Inferior parietal cortex (tissue), 1 donor: ENCODE results near the gene TBC1D2B.

ENCODE experiments used
- DNase-seq: peaks from one replicate; pipeline ENCODE4 v3.0.0-alpha.2; 2016; ENCODE audit errors: extremely low spot score

The TBC1D2B gene

DNA sequence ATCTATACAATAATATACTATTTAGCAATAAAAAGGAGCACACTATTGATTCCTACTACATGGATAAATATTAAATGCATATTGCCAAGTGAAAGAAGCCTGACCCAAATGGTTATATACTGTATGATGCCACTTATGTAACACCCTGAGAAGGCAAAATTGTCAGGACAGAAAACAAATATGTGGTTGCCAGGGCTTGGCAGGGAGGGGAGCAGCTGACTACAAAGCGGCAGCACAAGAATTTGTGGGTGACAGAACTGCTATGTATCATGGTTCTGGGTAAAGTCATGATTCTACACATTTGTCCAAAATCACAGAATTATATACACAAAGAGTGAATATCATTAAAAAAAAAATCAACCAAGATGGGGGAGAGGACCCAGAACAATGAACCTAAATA, 22.5 kb downstream of the TBC1D2B start:
- DNase-seq, result no peak

DNA sequence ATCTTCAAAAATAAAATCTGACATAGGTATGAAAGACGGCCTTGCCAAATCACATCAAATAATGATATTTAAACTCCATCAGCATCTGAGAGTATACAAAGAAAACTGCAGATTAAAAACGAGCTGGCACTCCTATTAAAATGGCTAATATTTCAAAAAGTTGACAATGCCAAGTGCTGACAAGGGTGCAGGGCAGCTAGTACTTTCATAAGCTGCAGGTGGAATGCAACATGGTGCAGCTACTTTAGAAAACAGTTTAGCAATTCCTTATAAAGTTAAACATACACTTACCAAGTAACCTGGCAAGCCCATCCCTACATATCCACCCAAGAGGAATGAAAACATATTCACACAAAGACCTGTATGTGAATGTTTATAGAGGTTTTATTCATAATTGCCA, 23.0 kb downstream of the TBC1D2B start:
- no peak for DNase-seq

DNA sequence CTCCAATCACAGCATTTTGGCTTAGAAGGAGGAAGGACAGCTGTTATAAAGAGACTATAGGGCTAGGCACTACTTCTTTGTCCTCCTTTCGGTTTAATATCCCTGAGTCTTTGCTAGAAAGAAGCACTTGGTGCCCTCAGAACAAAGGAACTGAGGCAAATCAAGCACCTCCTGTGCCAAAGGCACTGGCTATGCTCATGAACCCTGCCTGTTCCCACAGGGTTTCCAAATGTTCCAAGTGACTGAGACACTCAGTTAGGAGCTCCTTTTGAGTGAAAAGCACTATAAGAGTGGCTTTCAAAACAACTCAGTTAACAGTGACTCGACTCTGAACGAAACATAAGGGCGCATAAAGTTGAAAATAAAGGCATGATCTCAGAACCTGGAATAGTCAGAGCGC, 25.0 kb downstream of the TBC1D2B start:
- DNase-seq, result no peak

DNA sequence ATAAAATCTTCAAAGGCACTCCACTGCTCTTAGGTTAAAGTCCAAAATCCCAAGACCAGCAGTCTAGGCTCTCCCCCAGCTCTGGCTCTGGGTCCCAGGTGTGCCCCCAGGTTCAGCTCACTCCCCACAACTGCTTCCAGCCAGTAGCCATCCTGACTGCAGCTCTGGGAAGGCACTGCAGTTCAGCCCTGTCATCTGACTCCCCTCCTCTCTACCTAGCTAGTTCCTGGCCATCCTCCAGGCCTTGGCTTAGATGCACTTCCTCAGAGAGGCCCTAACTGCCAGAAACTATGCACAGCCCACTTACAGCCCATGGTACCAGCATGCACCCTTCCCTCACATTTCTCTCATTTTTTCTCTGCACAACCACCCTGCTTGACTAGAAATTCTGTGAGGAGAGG, 25.5 kb downstream of the TBC1D2B start:
- no peak for DNase-seq

DNA sequence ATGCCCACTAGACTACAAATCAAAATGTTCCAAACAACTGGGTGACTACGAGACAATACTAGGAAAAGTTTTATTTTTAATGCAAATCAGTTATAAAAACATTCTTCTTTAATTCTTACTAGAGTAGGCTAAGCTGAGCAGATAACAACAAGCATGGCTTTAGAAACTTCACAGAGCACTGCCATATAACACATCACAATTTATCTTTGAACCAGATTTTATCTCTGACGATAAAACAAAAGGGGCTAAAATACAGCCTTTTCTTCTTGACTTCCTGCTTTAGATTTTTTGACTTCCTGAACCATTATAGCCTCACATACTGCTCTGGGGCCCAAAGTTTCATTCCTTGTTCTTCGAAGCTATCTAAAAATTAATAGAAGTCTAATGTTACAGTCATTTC, 25.9 kb downstream of the TBC1D2B start:
- DNase-seq, result no peak

DNA sequence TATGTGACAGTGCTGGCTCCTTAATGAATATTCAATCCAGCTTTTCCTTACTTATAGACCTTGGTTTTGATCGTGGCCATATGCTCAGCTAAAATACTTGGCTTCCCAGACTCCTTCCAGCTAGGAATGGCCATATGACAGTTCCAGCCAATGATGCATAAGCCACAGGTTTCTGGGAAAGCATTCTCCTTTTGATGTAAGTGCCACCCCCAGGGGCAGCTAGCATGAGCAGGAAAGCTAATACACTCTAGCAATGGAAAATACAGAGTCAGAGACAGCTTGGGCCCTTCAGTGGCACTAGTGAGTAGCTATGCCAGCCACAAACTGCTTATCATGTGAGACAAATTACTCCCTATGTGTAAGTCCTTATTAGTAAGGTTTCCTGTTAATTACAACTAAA, 26.7 kb downstream of the TBC1D2B start:
- no peak for DNase-seq

DNA sequence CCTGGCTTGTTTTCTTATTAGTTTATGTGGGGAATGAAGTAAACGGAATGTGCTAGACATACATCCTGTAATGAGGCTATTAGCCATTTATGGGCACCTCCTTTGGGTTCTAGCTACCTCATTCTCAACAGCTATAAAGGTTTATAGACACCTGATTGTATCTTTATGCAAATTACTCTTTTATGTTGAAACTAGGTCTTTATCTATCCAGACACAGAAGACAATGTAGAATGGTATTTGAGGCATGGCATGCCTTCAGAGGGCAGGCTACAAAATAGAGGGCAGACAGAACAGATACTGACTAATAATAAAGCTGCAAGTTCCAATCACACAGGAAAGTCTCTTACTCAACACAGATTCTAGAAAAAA, 27.1 kb downstream of the TBC1D2B start:
- DNase-seq, result no peak

DNA sequence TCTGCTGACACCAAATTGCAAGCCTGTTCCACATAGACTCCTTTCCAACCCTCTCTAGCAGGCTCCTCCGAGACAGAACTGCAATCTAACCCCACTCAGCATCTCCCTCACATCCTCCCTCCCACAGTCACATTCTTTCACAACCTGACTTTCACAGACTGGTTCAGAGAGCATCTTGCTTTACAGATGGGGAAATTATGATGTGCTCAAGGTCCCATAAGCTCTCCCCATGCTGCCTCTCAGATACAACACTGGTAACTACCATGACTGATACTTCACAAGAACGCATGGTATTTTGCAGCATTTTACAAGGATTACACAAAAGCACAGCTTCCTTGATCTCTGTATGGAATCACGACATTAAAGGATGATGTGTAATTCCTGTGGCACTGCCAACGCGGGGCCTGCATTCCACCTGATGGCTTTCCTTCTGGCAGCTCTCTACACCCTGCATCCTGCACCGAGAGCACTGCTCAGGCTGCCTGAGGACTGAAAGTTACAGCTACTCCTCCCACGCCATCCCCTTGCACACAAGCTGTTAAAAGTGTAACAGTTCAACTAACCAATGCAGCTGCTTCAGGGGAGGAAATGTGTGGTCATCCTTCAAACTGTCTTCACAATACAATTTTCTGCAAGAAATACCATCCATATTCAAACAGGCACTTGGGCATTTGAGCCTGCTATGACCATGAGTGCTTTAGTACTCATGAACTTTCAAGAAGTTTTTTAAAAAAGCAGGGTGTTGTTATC, 27.6 kb downstream of the TBC1D2B start:
- DNase-seq, result no peak

DNA sequence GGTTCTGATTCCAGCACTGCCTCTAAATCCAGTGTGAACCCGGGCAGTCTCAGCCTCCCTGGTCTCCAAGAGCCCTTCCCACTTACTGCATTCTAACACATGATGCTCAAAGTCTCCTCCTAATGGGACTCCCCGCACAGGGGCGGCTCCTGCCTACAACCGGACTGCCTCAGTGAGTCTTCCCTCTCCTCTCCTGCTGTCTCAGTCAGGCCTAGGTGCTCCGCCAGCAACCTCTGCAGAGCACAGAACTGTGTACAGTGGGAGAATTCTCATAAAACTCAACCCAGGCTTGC, 28.9 kb downstream of the TBC1D2B start:
- DNase-seq, result no peak

DNA sequence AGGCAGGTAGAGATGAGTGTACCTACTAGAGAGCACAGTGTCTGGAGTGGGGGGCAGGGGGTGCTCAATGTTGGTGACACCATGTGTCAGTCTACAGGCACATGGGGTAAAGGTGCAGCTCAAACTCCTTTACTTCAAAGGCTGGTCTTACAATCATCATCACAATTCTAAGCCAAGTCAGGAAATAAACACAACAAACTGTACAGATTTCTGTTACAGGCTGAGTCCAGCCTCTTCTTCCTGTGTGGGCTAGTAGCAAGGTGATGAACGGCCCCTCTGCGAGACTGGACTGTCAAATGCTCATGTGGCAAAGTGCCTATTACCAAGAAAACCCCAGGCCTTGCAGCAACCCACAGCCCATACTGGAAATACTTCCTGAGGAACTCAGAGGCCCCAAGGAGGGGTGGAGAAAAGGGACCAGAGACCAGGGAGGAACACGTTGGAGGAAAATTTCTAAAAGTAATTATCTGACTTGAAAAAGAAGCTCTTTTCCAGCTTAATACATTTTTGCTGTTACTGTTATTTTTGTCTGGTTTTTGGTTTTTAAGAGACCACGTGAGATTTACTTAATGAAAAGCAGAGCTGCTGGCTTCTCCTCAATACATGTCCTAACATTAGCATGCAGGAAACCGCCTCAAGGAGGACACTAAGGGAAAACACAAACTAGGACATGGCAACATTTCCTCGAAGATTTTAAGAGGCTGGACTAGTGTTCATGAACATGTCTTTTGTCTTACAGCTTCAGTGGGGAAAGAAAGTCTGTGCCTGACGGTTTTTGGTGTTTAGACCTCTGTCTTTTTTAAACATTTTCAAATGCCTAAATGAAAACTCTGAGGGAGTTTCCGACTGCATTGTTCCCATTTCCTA, 29.5 kb downstream of the TBC1D2B start:
- no peak for DNase-seq

DNA sequence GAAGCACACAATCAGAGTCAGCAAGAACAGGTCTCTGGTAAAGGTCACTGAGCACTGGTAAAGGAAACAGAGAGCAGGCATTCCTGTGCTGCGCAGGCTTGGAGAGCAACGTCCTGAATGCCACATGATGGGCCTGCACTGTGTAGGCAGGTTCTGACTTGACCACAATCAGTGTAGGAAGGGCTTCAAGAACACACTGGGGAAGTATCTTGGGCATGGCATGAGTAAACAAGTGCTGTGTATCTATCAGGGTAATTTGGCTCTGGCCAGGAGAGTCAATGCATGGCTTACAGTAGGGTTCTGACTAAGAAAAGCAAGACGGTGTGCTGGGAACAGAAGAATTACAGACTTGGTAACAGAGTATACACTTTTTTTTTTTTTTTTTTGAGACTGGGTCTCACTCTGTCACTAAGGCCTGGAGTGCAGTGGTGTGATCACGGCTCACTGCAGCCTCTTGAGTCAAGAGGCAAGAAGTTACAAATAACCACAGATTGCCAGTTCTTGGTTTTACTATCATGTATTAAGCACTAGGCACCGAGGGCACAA, 30.6 kb downstream of the TBC1D2B start:
- no peak for DNase-seq

DNA sequence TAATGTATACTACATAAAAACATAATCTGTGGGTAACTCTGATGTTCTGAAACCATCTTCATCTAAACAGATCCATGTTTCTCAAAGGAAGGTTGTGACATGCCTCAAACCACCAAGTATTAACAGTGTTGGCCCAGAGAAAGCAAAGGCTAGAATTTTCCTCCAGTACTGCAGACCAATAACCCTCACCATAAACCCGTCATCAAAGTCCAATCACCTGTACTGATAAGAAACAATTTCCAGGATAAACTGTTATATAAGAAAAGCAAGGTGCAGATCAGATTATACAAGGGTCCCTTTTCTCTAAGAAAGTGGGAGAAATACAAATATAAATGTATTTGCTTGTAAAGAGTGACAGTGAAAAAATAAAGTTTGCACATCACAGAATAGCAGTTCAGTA, 32.3 kb downstream of the TBC1D2B start:
- DNase-seq, result no peak

DNA sequence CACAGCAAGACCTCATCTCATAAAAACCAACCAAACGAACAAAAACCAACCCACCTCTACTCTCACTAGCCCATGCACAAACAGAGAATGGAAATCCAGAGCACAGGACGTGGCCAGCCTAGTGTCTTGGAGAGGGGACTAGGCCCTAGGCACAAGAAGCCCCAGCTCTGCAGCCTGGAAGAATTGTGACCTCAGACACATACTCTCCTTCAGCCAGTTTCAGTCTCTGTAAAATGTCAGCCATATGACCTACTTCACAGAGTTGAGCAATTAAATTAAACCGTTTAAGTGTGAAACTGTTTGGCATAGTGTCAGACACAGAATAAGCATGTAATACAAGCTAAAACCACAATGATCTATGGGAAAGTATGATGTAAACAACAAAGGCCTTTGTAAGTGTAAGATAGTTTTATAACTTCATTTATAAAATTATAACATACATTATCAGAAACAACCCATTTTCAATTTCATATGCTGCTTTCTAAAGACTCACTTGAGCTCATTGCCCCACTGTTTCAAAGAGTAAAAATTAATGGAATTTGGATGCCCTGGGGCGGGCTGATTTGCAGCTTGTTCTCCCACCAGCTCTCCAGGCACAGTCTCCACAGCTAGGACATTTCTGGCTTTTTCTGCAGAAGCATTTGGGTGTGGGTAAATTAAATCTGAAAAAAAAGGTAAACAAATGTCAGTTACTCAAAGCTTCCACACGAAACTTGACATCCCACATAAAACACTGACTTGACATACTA, 32.9 kb downstream of the TBC1D2B start:
- no peak for DNase-seq

DNA sequence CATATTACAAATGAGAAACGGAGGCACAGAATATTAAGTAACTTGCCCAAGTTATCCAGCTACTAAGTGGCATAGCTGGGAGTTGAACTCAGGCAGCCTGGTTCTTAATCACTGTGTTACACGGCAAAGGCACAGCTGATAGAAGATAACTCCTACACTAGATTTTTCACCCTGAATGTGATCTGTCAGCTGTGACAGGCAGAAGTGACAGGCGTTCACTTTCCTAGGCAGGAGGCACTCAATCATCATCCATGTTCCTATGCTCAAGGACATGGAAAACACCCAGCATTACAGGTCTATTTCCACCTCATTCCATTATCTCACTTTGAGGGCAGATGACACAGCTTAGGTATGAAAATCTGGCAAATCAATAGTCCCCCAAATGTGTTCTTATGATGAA, 35.6 kb downstream of the TBC1D2B start:
- DNase-seq, result no peak

DNA sequence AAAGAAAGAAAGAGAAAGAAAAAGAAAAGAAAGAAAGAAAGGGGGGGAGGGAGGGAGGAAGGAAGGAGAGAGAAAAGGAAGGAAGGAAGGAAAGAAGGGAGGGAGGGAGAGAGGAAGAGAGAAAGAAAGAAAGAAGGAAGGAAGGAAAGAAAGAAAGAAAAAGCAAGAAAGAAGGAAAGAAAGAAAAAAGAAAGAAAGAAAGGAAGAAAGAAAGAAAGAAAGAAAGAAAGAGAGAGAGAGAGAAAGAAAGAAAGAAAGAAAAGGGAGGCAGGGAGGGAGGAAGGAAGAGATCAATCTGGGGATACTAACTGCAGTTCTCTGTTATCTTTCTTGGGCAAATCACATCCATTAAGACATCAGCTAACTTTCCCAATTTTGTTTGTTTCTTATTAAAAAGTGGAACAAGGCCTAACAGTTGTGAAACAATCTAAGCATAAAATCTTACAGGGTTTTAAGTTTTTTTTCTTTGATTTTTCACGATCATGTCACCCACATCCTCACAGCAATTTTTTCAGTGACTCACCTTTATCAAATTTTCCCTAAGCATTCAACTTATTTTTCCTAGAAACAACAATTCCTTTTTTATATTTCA, 36.8 kb downstream of the TBC1D2B start:
- no peak for DNase-seq

DNA sequence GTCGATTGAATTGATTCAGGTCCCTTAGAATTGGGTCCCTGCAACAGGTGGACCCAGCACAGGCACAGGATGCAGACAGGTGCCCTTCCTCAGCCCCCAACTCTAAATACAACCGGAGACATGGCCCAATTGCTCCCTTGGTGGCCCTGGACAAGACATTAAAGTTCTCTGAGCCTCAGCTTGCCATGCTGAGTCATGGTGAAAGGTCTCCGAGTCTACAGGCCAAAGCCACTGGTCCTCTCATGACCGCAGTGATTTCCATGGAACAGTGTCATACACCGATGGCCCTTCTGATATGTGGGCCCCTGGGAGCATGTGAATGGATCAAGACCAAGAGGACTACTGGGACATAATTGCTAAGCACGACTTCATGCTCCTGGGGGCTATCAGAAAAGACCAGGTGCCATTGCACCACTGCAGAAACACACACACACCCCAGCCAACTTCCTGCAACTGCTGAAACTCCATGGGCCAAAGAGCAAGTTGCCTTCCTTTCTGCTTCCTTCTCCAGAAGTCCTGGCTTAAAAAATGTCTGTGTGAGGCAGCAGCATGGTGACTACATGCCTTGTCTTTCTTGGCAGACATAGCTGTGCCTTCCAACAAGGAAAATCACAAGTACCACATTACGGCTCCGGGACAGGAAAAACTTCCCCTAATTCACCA, 38.8 kb downstream of the TBC1D2B start:
- no peak for DNase-seq

DNA sequence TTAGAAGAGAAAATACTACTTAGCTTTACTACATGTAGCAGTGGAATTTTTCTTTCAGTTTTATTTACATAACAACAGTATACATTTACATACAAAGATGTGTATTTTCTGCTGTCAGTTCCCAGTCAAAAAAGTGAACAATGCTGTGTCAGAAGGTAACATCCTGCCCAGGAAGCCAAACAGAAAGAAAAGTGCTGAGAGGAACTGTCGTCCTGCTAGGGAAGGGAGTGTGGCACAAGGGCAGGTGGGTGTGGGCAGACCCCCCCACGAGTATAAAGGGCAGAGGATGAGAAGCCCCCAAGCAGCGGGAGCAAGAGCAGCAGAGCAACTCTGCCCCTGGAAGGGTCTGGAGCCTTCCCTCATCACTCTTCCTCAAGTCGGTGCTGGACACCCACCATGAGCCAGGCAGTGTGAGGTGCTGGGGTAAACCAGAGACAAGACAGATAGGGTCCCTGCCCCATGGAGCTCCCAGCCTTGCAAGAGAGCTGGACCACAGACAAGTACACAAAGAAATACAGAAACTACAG, 39.7 kb downstream of the TBC1D2B start:
- no peak for DNase-seq

DNA sequence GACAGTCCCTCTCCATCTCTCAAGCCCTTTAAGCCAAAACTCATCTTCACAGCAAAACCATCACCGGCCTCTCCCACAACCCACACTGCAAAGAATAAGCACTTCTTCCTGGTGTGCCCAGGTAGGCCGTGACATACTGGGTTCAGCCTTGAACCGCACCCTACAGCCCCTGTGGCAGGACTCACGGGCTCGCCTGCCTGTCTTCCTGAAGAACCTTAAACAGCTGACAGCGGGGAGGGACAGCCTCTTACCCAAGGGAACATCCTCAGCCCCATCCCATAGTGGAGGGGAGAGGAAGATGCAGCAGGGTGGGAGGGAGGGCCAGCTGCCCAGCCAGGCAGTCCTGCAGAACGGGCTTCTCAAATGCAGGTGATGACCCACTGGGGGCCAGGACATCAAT, 40.2 kb downstream of the TBC1D2B start:
- no peak for DNase-seq

DNA sequence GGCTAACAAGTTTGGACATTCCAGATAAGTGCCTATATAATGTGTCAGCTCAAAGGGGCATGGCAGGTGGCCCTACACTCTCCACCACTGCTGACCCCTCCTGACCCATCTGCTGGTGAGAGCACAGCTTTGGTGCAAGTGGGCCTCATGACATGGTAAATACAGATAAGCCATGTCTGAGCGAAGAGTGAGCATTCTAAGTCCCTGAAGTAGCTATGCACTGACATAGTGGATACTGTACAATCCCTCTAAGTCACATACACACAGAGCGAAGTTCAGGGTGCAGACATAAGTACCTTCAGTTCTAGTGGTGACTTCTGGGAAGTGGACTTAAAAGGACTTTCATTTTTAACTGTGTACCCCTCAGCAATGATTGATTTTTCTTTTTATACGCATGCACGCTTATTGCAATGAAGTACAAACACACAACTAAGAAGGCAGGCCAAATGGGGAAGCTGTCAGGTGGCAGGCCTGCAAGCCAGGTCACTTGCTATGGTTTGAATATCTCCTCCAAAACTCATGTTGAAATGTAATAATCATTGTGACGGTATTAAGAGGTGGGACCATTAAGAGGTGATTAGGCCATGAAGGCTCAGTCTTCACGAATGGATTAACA, 41.5 kb downstream of the TBC1D2B start:
- DNase-seq, result no peak

DNA sequence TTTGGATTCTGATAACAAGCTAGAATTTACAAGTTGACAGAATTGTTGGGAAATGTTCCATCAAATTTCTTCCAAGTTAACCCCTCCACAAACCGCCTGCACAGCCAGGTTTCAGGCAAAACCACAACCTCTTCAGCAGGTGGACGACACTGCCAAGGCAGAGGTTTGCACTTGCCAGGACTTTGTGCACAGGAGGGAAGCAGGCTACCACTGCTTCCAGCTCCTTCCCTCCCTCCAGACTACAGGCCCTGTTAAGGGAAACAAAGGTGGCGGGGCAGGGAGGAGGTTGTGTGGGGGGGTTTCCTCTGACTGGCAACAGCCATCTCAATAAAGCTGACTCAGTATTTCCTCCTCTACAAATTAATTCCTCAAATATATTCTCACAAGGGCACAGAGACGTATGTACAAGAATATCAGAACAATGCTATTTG, 42.2 kb downstream of the TBC1D2B start:
- no peak for DNase-seq
